Measurements from ENCODE around the gene SLC35G6. TPM values are rescaled to one million over a fixed set of nuclear protein-coding genes. Genes with fewer than 3 reads are reported as not detected.
A peak's percentile ranks its signal among the peaks of the same experiment; 100 is the strongest.
"Not testable (repeated sequence)": the region's sequence is repeated elsewhere in the genome, so short reads cannot be mapped to it uniquely, and the experiment has no call there.

Gene SLC35G6
- total RNA-seq, 4 donors from 2014 or later: not detected

GRCh38 chr17:7477392-7478275, 3.6 kb upstream of the SLC35G6 start:
- whole genome bisulfite sequencing, 2 donors: 9 to 23% methylated on average over 25 to 26 of the region's 26 CpGs
- H3K4me1 ChIP-seq: peaks cover 45 to 66% of the 10 kb centered on the region in 2 donors
- TF ChIP-seq POLR2A (IDR thresholded peaks at IDR 0.05): peak in 1 of 2 donors; percentile 81
- no peak for TF ChIP-seq CTCF (IDR thresholded peaks at IDR 0.05)
- no peaks in the 10 kb centered on the region for H3K27me3 ChIP-seq
- no peaks in the 10 kb centered on the region for H3K9me3 ChIP-seq
- H3K36me3 ChIP-seq: no peaks in the 10 kb centered on the region
- DNase-seq: peak; percentile 77 to 82
- peak overlapping the region; percentile 100 for H3K27ac ChIP-seq
- peak overlapping the region in 2 of 3 donors; percentile 99 to 100 for H3K4me3 ChIP-seq (replicated peaks in 1 of 3)
- intact Hi-C loops (cut with DNase I): loop anchor here (5.0 kb wide), 1 partner anchor 35 kb away; no protein-coding TSS in a partner anchor

- Histone ChIP-seq H3K9me3 (no peaks in the 10 kb centered on the region), H3K36me3 (no peaks in the 10 kb centered on the region), H3K27ac (peak overlapping the region; percentile 100), H3K4me1 (peaks cover 45 to 72% of the 10 kb centered on the region in 2 donors), H3K4me3 (replicated peaks in 1 of 3) (peak overlapping the region; percentile 98 to 100 (median 99)), H3K27me3 (no peaks in the 10 kb centered on the region)
- TF ChIP-seq CTCF (IDR thresholded peaks at IDR 0.05) (no peak), POLR2A (IDR thresholded peaks at IDR 0.05) (no peak)
- peak; percentile 58 to 64 for DNase-seq
- 22 to 24% methylated on average over 16 to 25 of the region's 40 CpGs for WGBS, 2 donors
- intact Hi-C loops (cut with DNase I): loop anchor here (5.0 kb wide), 1 partner anchor 36 kb away; no protein-coding TSS in a partner anchor
These were observed 2.7 kb upstream of the SLC35G6 start for GRCh38 chr17:7478276-7479212.

GRCh38 chr17:7479213-7480088, 1.8 kb upstream of the SLC35G6 start, which contains the start of gene ZBTB4:
ZBTB4 (minus strand) TSS chr17:7479631; CDS start chr17:7466801, 12,830 bp downstream.
- DNase-seq: peak; percentile 57 to 62
- Histone ChIP-seq H3K4me3 (replicated peaks in 1 of 3) (peak within 1 kb of the TSS; percentile 98 to 100 (median 99)), H3K27ac (peak within 1 kb of the TSS; percentile 100), H3K4me1 (peaks cover 45 to 70% of the 10 kb centered on the region in 2 donors), H3K9me3 (no peaks in the 10 kb centered on the region), H3K36me3 (no peaks in the 10 kb centered on the region), H3K27me3 (no peaks in the 10 kb centered on the region)
- 0 to 7% methylated on average over 5 to 26 of the region's 92 CpGs for WGBS, 2 donors
- intact Hi-C loops (cut with DNase I): loop anchor here (5.0 to 10.0 kb wide), 2 partner anchors 37 to 125 kb away; partner anchors contain the start of genes KCTD11 and TMEM95
- no peak for TF ChIP-seq CTCF (IDR thresholded peaks at IDR 0.05)
- peak in 1 of 2 donors; percentile 72 for TF ChIP-seq POLR2A (IDR thresholded peaks at IDR 0.05)

- Histone ChIP-seq H3K9me3 (no peaks in the 10 kb centered on the region), H3K27me3 (no peaks in the 10 kb centered on the region), H3K27ac (peak overlapping the region; percentile 100), H3K4me1 (peaks cover 42 to 64% of the 10 kb centered on the region in 2 donors), H3K4me3 (replicated peaks in 1 of 3) (peak overlapping the region; percentile 37 to 100 (median 60)), H3K36me3 (no peaks in the 10 kb centered on the region)
- 9 to 10% methylated on average over 4 to 8 of the region's 8 CpGs for WGBS, 2 donors
- intact Hi-C loops (cut with DNase I): loop anchor here (10.0 kb wide), 1 partner anchor 125 kb away; the partner anchor contains the start of genes KCTD11 and TMEM95
- TF ChIP-seq CTCF (IDR thresholded peaks at IDR 0.05): no peak
- no peak for TF ChIP-seq POLR2A (IDR thresholded peaks at IDR 0.05)
- DNase-seq: no peak
These were observed 1.2 kb upstream of the SLC35G6 start for GRCh38 chr17:7480089-7480384.

- 93 to 97% methylated on average over 28 to 29 of the region's 31 CpGs for WGBS, 2 donors
- H3K4me3 ChIP-seq (replicated peaks in 1 of 3); H3K9me3 ChIP-seq; H3K27me3 ChIP-seq; H3K36me3 ChIP-seq; DNase-seq: not testable (repeated sequence)
- Histone ChIP-seq H3K27ac (peak overlapping the region in 2 of 3 donors; percentile 98 to 99), H3K4me1 (peaks cover 43 to 62% of the 10 kb centered on the region in 2 donors)
- intact Hi-C loops (cut with DNase I): loop anchor here (10.0 kb wide), 1 partner anchor 127 kb away; the partner anchor contains the start of genes KCTD11 and TMEM95
These were observed 846 bp downstream of the SLC35G6 start for GRCh38 chr17:7481842-7482741.

- DNase-seq, H3K9me3 ChIP-seq, H3K27me3 ChIP-seq, H3K36me3 ChIP-seq: not testable (repeated sequence)
- Histone ChIP-seq H3K4me3 (replicated peaks in 1 of 3) (peak overlapping the region in 1 of 3 donors; percentile 67), H3K4me1 (peaks cover 43 to 64% of the 10 kb centered on the region in 2 donors), H3K27ac (peak overlapping the region; percentile 91 to 99 (median 98))
- intact Hi-C loops (cut with DNase I): loop anchor here (10.0 kb wide), 1 partner anchor 128 kb away; the partner anchor contains the start of genes KCTD11 and TMEM95
- WGBS, 2 donors: 68 to 77% methylated on average over 5 of the region's 6 CpGs
These were observed 1.5 kb downstream of the SLC35G6 start for GRCh38 chr17:7482742-7483088.

Measured in thyroid gland (tissue), 4 donors.